K562 (cell line): ENCODE data around the gene OR8S1. TPM values are rescaled to one million over a fixed set of nuclear protein-coding genes. Genes with fewer than 3 reads are reported as not detected.
"Not testable (repeated sequence)": the region's sequence is repeated elsewhere in the genome, so short reads cannot be mapped to it uniquely, and the experiment has no call there.

ENCODE experiments used
- ATAC-seq: fragments of 200-7000 bp; cut with Tn5 transposase; 3 replicates; pipeline ENCODE4 v1.9.1; 2020; ENCODE audit warnings: moderate library complexity
- BruUV-seq: library from RNA; stranded (reverse); fragments of 400-500 nt; replicated peaks from 2 replicates; lab custom pipeline; 2021; lab: Mats Ljungman, UMichigan
- CTCF ChIA-PET: fragments of 300-600 bp; formaldehyde crosslinking; extraction: SDS; loops from one replicate; lab custom pipeline; 2021; ENCODE audit warnings: low intra/inter-chr PET ratio; lab: Yijun Ruan, JAX
- POLR2A ChIA-PET: fragments of 300-600, 350-650 bp; sonication (Branson Sonifier 250); formaldehyde crosslinking; extraction: SDS; loops from one replicate; lab custom pipeline; 2021; ENCODE audit warnings: antibody characterized with exemption, inconsistent platforms; lab: Yijun Ruan, JAX
- DNase-seq, 4 experiments: peaks; one replicate each; pipeline versions ENCODE4 v3.0.0 to v3.0.0-alpha.2; 2011 to 2018; ENCODE audit warnings: low spot score in 3 of 4, mixed read lengths in 3 of 4; ENCODE audit errors: extremely low read depth in 1 of 4
- FAIRE-seq: peaks from 2 replicates; lab custom pipeline; 2011; peaks lifted over from hg19 to GRCh38; lab: Jason Lieb, UNC
- H2AFZ ChIP-seq: 2 replicates; pipeline ENCODE4 v1.6.0; 2011; ENCODE audit warnings: low read depth, low read length, control low read depth, inconsistent platforms
- H3K27ac ChIP-seq: fragments of 200-600 bp; 3 replicates; pipeline ENCODE4 v1.8.0; 2011; ENCODE audit warnings: low read depth, mild to moderate bottlenecking, control low read depth, inconsistent platforms, low read length, moderate library complexity, mixed read lengths; ENCODE audit errors: extremely low read depth
- H3K27me3 ChIP-seq, 2 experiments: fragments of 300-600 bp in 1 of 2; 2 replicates in 1 of 2; 3 replicates in 1 of 2; pipeline versions ENCODE4 v1.6.0 to v1.8.0; 2011; ENCODE audit warnings: inconsistent platforms in 2 of 2, low read length in 2 of 2, mild to moderate bottlenecking in 1 of 2, mixed read lengths in 1 of 2, moderate library complexity in 1 of 2; ENCODE audit not compliant: control insufficient read depth in 2 of 2, insufficient read depth in 2 of 2
- H3K36me3 ChIP-seq: fragments of 300-600 bp; 3 replicates; pipeline ENCODE4 v1.8.0; 2011; ENCODE audit warnings: mild to moderate bottlenecking, low read length, inconsistent platforms; ENCODE audit not compliant: control insufficient read depth, insufficient read depth
- H3K4me1 ChIP-seq, 2 experiments: fragments of 200-600 bp in 1 of 2; replicated peaks in 1 of 2; 2 replicates in 1 of 2; 3 replicates in 1 of 2; pipeline versions ENCODE4 v1.5.1 to v1.8.0; 2011; ENCODE audit warnings: inconsistent platforms in 2 of 2, low read length in 2 of 2, mild to moderate bottlenecking in 1 of 2, mixed read lengths in 1 of 2, moderate library complexity in 1 of 2; ENCODE audit not compliant: control insufficient read depth in 2 of 2, insufficient read depth in 2 of 2
- H3K4me2 ChIP-seq: 2 replicates; pipeline ENCODE4 v1.6.1; 2011; ENCODE audit warnings: low read length, control low read depth, inconsistent platforms, mixed read lengths; ENCODE audit not compliant: insufficient read depth
- H3K4me3 ChIP-seq: fragments of 200-600 bp; sonication (generic), shearing (Covaris generic); 2 replicates; pipeline ENCODE4 v1.5.1; 2016; ENCODE audit warnings: control low read depth, inconsistent platforms
- H3K79me2 ChIP-seq: fragments of 200-600 bp; 3 replicates; pipeline ENCODE4 v1.8.0; 2011; ENCODE audit warnings: low read length, inconsistent platforms; ENCODE audit not compliant: control insufficient read depth, insufficient read depth
- H3K9ac ChIP-seq, 2 experiments: 2 replicates each; pipeline versions ENCODE4 v1.6.0 to v1.6.1; 2011; ENCODE audit warnings: low read depth in 2 of 2, low read length in 2 of 2, control low read depth in 1 of 2, inconsistent platforms in 1 of 2, mild to moderate bottlenecking in 1 of 2, mixed read lengths in 1 of 2; ENCODE audit not compliant: insufficient read depth in 1 of 2
- H3K9me1 ChIP-seq: one replicate; pipeline ENCODE4 v1.6.0; 2011; ENCODE audit warnings: inconsistent platforms, mild to moderate bottlenecking, low read length, moderate library complexity; ENCODE audit not compliant: control insufficient read depth, insufficient read depth
- H3K9me3 ChIP-seq: replicated peaks from 2 replicates; pipeline ENCODE4 v1.5.1; 2011; ENCODE audit warnings: low read depth, low read length, inconsistent platforms; ENCODE audit not compliant: control insufficient read depth, insufficient read depth
- H4K20me1 ChIP-seq: replicated peaks from 2 replicates; pipeline ENCODE4 v1.6.1; 2011; ENCODE audit warnings: low read length, inconsistent platforms, mixed read lengths; ENCODE audit not compliant: control insufficient read depth, insufficient read depth
- CTBP1 ChIP-seq: fragments of 450-650 bp; IDR thresholded peaks from 2 replicates; pipeline ENCODE4 v1.6.1; 2016; ENCODE audit warnings: borderline replicate concordance
- FOSL1 ChIP-seq: fragments of 200-800 bp; sonication (Bioruptor generic); conservative IDR thresholded peaks from 2 replicates; pipeline ENCODE4 v1.6.1; 2016; ENCODE audit warnings: missing genetic modification characterization, missing compliant biosample characterization
- ZKSCAN8 ChIP-seq: fragments of 200-800 bp; sonication (Bioruptor generic); IDR thresholded peaks from 2 replicates; pipeline ENCODE4 v1.6.1; 2016; ENCODE audit warnings: missing genetic modification characterization, missing compliant biosample characterization
- WGBS: fragments of 100-300 bp; shearing (Covaris generic); methylation state at CpG from one replicate; pipeline ENCODE4 v1.1.6; 2016; ENCODE audit warnings: low coverage, mixed read lengths; ENCODE audit not compliant: insufficient coverage; ENCODE audit errors: missing lambda C conversion rate; 5-methylcytosine and 5-hydroxymethylcytosine counted together
- in situ Hi-C: fragments of 300-500 bp; cut with MboI; formaldehyde crosslinking; loops from 4 replicates; pipeline ENCODE4 v1.15.0; 2018; ENCODE audit warnings: inconsistent platforms, mixed read lengths
- intact Hi-C: fragments of 100-400 bp; cut with micrococcal nuclease; formaldehyde crosslinking; loops from 2 replicates; pipeline ENCODE4 v1.14.2; 2022
- polyA plus RNA-seq, 8 experiments: library from polyadenylated mRNA; depleted of rRNA in 4 of 8; stranded (reverse) in 5 of 8; unstranded in 3 of 8; fragments of >200 nt; fragmentation: Nextera tagmentation in 2 of 8; fragmentation: Illumina TruSeq in 1 of 8; extraction: Ambion mirVana in 2 of 8; extraction: Trizol in 1 of 8; gene quantifications; 2 replicates each; pipeline versions ENCODE4 v1.2.1 to v1.2.3, GENCODE V29; 2011 to 2014; ENCODE audit warnings: inconsistent platforms in 1 of 8, missing spikeins in 1 of 8
- total RNA-seq, 7 experiments: library from RNA; depleted of rRNA in 6 of 7; stranded (reverse); fragments of >200 nt in 6 of 7; fragmentation: Illumina TruSeq in 2 of 7; extraction: Trizol in 2 of 7; gene quantifications; 2 replicates each; pipeline versions ENCODE4 v1.2.1 to v1.2.3, GENCODE V29; 2011 to 2021; ENCODE audit warnings: low replicate concordance in 1 of 7

Gene OR8S1
- total and polyA plus RNA-seq, 9 of the 15 experiments (the other 6 are each of a cell fraction or from before 2014, with no cell fraction given) = not detected

DNA sequence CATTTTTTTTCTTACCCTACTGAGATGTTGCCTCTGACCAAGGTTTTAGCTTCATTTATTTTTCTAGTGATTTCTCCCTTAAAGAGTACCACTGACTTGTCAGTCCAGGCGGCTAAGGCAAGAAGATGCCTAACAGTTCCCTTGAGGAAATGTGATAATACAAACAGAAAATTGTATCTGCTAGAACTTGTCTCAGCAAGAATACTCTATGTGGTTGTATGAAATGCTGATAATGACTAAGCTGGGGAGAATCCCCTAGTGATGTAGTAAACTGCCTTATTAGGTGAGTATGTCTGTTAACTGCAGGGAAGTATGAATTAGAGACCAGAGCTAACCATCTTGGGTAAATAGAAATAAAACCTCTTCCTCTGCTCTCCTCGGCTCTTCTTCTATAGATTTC lies 36.4 kb upstream of the OR8S1 start:
- DNase-seq (no peak), FAIRE-seq (no peak), ATAC-seq (no peak)
- Histone ChIP-seq H3K9ac (no peak overlapping the region), H2AFZ (no peak overlapping the region), H3K9me3 (no peaks in the 10 kb centered on the region), H3K36me3 (no peaks in the 10 kb centered on the region), H3K27ac (no peak overlapping the region), H3K79me2 (no peaks in the 10 kb centered on the region), H3K9me1 (no peaks in the 10 kb centered on the region), H4K20me1 (no peaks in the 10 kb centered on the region), H3K4me2 (no peak overlapping the region), H3K4me1 (no peaks in the 10 kb centered on the region), H3K4me3 (no peak overlapping the region), H3K27me3 (peaks cover 5 to 9% of the 10 kb centered on the region in 2 experiments; a peak in 4 of 5 replicates)
- WGBS = 0% methylated on average over 2 of the region's 2 CpGs
- in situ Hi-C loops (no loop called here), intact Hi-C loops (no loop called here)
- POLR2A ChIA-PET = no interaction called here
- no TSS peak for BruUV-seq
- TF ChIP-seq CTBP1 = no peak
- TF ChIP-seq FOSL1 (tag) = 0 out of 2 replicates have a peak, but pooled peaks have one; percentile 20
- TF ChIP-seq ZKSCAN8 (CRISPR knock-in tag) = no peak
- CTCF ChIA-PET = interaction anchor here (0.7 kb wide), 1 partner anchor 299 kb away, joined by 3 read pairs; no protein-coding TSS in a partner anchor

DNA sequence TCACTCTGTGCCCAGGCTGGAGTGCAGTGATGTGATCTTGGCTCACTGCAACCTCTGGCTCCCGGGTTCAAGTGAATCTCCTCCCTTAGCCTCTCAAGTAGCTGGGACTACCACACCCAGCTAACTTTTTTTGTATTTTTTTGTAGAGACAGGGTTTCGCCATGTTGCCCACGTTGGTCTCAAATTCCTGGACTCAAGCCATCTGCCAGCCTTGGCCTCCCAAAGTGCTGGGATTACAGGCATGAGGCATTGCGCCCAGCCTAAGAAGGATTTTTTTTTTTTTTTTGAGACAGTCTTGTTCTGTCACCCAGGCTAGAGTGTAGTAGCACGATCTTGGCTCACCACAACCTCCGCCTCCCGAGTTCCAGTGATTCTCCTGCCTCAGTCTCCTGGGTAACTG lies 36.0 kb upstream of the OR8S1 start:
- intact Hi-C loops, CTCF ChIA-PET, H3K9me1 ChIP-seq, H3K27me3 ChIP-seq, H2AFZ ChIP-seq, ATAC-seq, BruUV-seq, H4K20me1 ChIP-seq, H3K4me1 ChIP-seq, FAIRE-seq, H3K36me3 ChIP-seq, H3K4me2 ChIP-seq, DNase-seq, H3K4me3 ChIP-seq, H3K79me2 ChIP-seq, in situ Hi-C loops, H3K9ac ChIP-seq, POLR2A ChIA-PET, H3K27ac ChIP-seq, H3K9me3 ChIP-seq: not testable (repeated sequence)
- WGBS = 5% methylated on average over 6 of the region's 7 CpGs

- H3K4me3 ChIP-seq, H3K9ac ChIP-seq, CTCF ChIA-PET, BruUV-seq, ATAC-seq, POLR2A ChIA-PET, H3K9me1 ChIP-seq, intact Hi-C loops, H3K79me2 ChIP-seq, H3K27ac ChIP-seq, H3K4me1 ChIP-seq, in situ Hi-C loops, H3K36me3 ChIP-seq, H3K9me3 ChIP-seq, H4K20me1 ChIP-seq, H2AFZ ChIP-seq, FAIRE-seq, H3K27me3 ChIP-seq, H3K4me2 ChIP-seq, DNase-seq: not testable (repeated sequence)
- whole genome bisulfite sequencing = no CpG with 5 or more reads among the region's 32 CpGs
These were observed 25.2 kb upstream of the OR8S1 start for GRCh38 chr12:48500281-48500680.
